Memory B cell (primary cell): ENCODE measurements around the gene DGKH.

ENCODE experiments used
- ATAC-seq: fragments of 150-1000 bp; cut with Tn5 transposase; 2 replicates; pipeline ENCODE4 v1.10.0; 2021; ENCODE audit warnings: low read depth, mild to moderate bottlenecking, moderate library complexity
- DNase-seq, 2 donors: peaks; one replicate each; pipeline ENCODE4 v3.0.0; 2022; ENCODE audit warnings: low spot score in 2 of 2
- H3K27ac Mint-ChIP-seq: one replicate; pipeline ENCODE4 v1.8.0; 2022; ENCODE audit warnings: mild to moderate bottlenecking, moderate library complexity, mixed read lengths
- H3K27me3 Mint-ChIP-seq: one replicate; pipeline ENCODE4 v1.8.0; 2022; ENCODE audit warnings: mixed read lengths
- H3K36me3 Mint-ChIP-seq: one replicate; pipeline ENCODE4 v1.8.0; 2022; ENCODE audit warnings: mild to moderate bottlenecking, mixed read lengths
- H3K4me1 Mint-ChIP-seq: one replicate; pipeline ENCODE4 v1.8.0; 2022; ENCODE audit warnings: mixed read lengths
- H3K4me3 Mint-ChIP-seq: one replicate; pipeline ENCODE4 v1.8.0; 2022; ENCODE audit warnings: mild to moderate bottlenecking, moderate library complexity, mixed read lengths
- H3K9me3 Mint-ChIP-seq: one replicate; pipeline ENCODE4 v1.8.0; 2022; ENCODE audit warnings: mixed read lengths

DGKH gene

DNA sequence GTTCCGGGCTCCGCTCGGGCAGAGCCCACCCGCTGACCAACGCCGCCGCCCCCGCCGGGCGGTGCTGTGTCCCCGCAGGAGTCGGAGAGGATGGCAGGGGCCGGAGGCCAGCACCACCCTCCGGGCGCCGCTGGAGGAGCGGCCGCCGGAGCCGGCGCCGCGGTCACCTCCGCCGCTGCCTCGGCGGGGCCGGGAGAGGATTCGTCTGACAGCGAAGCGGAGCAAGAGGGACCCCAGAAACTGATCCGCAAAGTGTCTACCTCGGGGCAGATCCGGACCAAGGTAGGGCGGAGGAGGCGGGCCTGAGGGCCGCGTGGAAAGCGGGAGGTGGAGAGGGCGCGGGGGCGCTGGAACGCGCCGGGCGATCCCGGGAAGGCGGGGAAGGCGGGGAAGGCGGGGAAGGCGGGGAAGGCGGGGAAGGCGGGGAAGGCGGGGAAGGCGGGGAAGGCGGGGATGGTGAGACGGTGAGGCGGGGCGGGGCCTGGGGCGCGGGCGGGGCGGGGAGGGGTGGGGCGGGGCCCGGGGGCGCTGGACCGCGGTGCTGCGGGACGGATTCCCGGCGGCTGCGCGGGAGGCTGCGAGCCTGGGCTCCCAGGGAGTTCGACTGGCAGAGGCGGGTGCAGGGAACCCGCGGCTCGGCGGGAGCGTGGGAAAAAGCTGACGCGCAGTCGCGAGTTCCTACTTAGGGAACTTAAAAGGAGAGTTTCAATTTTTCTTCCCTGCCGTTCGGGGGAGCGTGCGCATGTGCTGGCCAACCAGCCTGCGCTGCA, 421 bp downstream of the DGKH start:
- Mint-ChIP-seq H3K9me3 (no peaks in the 10 kb centered on the region), H3K36me3 (peaks cover 1% of the 10 kb centered on the region), H3K4me1 (peaks cover 3% of the 10 kb centered on the region), H3K27ac (no peak overlapping the region), H3K27me3 (peaks cover 23% of the 10 kb centered on the region), H3K4me3 (peak overlapping the region; percentile 90)
- DNase-seq = peak; percentile 15 to 34
- peak; percentile 62 for ATAC-seq

DNA sequence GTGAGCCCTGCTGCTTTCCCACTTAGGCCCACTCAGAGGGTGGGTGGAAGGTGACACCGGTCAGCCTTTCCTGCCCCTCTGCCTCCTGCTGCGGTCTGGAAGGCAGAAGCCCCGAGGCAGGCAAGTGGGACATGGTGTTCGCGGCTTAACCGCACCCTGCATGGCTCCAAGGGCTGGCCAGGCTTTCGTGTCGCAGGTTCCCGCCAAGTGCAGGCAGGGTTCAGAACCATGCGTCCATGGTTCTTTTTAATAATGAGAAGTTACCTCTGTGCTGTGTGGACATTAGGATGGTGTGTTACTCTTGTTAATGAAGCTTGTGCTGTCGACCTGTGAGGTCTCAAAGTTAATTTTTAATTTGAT, 986 bp downstream of the DGKH start:
- Mint-ChIP-seq H3K9me3 (no peaks in the 10 kb centered on the region), H3K27ac (no peak overlapping the region)

DNA sequence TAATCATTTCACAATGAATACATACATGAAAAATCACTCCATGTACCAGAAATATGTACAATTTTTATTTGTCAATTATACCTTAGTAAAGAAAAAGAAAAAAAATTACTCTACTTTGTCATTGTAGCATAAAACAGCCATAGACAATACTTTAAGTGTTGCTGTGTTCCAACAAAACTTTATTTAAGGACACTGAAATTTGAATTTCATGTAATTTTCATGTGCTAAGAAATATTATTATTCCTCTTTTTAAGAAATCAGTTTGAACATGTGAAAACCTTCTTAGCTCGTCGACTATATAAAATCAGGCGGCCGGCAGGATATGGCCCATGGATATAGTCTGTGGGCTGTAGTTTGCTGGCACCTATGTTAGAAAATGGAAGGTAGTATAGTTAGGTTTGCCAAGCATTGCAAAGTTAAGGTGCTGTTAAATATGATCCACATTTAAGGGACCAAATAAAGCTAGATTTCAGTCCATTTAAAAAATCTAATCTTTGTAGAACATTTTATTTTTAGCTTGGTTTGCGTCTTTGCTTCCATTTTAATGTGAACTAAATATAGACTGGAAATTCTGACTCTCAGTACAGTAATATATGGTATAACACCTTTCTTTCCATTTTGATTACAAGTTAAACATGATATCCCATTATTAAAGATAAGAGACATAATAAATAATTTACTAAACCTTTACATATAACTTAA, 6.5 kb downstream of the DGKH start:
- no peak overlapping the region for H3K27ac Mint-ChIP-seq

More for the DNA sequence above, 986 bp downstream of the DGKH start:
- Mint-ChIP-seq H3K4me3 (peak overlapping the region; percentile 66), H3K27me3 (peaks cover 17% of the 10 kb centered on the region), H3K36me3 (peaks cover 1% of the 10 kb centered on the region), H3K4me1 (peaks cover 3% of the 10 kb centered on the region)
- ATAC-seq = no peak
- no peak for DNase-seq

DNA sequence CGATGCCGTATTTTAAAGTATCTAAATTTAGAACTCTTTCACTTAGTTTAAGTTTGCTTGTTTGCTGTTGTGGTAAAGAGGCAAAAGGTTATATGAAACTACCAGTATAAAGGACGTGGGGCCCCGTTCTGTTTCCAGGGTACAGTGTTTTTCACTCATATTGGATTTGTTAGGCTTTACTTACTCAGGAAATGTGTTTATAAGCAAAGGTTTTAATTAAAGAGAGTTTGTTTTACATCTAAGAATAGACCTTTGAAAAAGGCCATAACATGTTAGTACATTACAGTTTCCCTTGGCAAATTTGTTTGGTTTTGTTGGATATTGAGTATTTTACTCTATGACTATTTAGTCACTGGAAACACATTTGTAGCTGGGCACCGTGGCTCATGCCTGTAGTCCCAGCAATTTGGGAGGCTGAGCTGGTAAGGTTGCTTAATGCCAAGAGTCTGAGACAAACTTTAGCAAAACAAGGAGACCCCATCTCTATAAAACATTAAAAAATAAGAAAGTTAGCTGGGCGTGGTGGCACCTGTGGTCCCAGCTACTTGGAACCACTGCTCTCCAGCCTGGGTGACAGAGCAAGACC, 7.1 kb downstream of the DGKH start:
- Mint-ChIP-seq H3K27me3 (peaks cover 9% of the 10 kb centered on the region), H3K4me1 (no peaks in the 10 kb centered on the region), H3K27ac (no peak overlapping the region), H3K9me3 (peaks cover 2% of the 10 kb centered on the region), H3K36me3 (peaks cover 1% of the 10 kb centered on the region), H3K4me3 (no peak overlapping the region)
- DNase-seq (no peak), ATAC-seq (no peak)

More for the DNA sequence above, 6.5 kb downstream of the DGKH start:
- no peak for ATAC-seq
- H3K4me1 Mint-ChIP-seq = no peaks in the 10 kb centered on the region
- H3K27me3 Mint-ChIP-seq = peaks cover 9% of the 10 kb centered on the region
- no peak for DNase-seq
- H3K9me3 Mint-ChIP-seq = peaks cover 2% of the 10 kb centered on the region
- peaks cover 1% of the 10 kb centered on the region for H3K36me3 Mint-ChIP-seq
- H3K4me3 Mint-ChIP-seq = no peak overlapping the region

DNA sequence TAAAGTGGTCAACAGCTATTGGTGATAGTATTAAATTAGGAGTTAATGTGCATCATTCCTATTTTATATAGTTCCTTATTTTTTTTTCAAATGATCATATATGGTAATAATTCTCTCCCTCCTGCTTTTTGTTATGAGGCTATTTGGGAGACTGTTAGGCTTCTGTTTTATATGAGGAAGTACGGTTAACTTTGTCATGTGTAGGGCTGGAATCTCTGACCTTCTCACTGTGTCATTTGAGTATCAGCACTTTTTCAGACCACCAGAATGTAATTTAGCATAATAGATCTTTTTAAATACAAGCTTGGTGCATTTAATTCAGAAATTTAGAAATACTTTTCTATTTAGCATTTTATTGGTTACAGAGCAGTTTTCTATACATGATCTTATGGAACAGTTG, 7.7 kb downstream of the DGKH start:
- no peak overlapping the region for H3K4me3 Mint-ChIP-seq
- H3K9me3 Mint-ChIP-seq = peaks cover 2% of the 10 kb centered on the region
- H3K27me3 Mint-ChIP-seq = peaks cover 9% of the 10 kb centered on the region
- ATAC-seq (no peak), DNase-seq (no peak)
- H3K4me1 Mint-ChIP-seq = no peaks in the 10 kb centered on the region
- H3K27ac Mint-ChIP-seq = no peak overlapping the region
- peaks cover 1% of the 10 kb centered on the region for H3K36me3 Mint-ChIP-seq

DNA sequence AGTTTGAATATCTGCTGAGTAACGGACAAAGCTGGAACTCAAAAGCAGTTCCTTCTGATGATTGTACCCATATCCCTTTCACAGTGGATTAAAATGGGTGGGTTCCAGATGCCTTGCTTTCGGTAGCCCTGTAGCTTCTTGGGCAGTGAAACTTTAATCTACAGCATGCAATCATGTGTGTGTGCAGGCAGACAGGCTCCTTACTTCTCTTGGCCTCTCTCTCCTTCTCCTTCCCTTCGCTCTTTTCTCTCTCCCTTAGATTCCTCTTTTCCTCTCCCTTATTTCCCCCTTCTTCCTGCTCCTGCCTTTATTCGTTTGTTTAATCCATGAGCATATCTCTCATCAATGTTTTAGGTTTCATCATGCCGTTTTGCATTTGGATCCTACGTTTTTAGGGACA, 8.1 kb downstream of the DGKH start:
- no peak overlapping the region for H3K4me3 Mint-ChIP-seq
- H3K36me3 Mint-ChIP-seq = no peaks in the 10 kb centered on the region
- peaks cover 7% of the 10 kb centered on the region for H3K27me3 Mint-ChIP-seq
- peaks cover 2% of the 10 kb centered on the region for H3K9me3 Mint-ChIP-seq
- no peak overlapping the region for H3K27ac Mint-ChIP-seq
- no peaks in the 10 kb centered on the region for H3K4me1 Mint-ChIP-seq
- ATAC-seq = no peak
- no peak for DNase-seq

DNA sequence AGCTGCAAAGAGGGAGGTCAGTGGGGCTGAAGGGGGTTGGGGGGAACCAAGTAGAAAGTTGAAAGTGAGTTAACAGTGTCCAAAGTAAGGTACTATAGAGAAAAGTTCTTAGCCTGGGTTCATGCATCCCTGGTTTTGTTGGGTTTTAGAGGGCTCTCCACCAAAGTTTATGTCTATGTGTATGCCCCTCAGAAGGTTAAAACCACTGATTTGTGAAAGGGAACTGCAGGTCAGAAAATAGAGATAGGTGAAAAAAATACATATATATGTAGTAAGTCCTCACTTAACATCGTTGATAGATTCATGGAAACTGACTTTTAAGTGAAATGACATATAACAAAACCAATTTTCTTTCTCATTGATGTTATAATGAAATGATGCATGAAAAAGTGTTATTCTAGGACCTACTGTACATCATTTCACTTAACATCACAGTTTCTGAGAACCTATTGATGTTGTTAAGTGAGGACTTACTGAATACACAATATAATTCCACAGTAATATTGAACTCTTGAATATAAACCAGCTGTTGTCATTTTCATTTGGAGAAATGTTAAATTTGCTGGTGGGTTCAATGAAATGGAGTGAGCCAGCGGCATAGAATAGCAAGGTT, 9.6 kb downstream of the DGKH start:
- H3K27me3 Mint-ChIP-seq = peaks cover 2% of the 10 kb centered on the region
- no peak for DNase-seq
- H3K4me3 Mint-ChIP-seq = no peak overlapping the region
- H3K27ac Mint-ChIP-seq = no peak overlapping the region
- ATAC-seq = no peak
- H3K36me3 Mint-ChIP-seq = no peaks in the 10 kb centered on the region
- H3K9me3 Mint-ChIP-seq = peaks cover 2% of the 10 kb centered on the region
- H3K4me1 Mint-ChIP-seq = no peaks in the 10 kb centered on the region

DNA sequence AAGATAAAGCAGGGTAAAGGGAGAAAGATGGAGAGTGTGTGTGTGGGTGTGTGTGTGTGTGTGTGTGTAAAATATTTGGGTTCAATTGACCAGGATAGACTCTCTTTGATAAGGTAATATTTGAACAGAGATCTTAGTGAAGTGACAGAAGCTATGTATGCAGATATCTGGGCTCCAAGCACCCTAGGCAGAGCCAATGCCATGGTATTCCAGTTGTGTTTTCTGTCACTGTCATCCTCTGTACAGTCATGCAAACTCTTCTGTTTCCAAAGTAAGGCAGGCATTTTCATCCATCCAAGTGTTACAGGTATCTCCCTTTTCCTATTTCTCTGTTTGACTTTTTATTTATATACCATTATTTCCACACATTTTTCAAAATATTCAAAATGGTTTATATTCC, 13.5 kb downstream of the DGKH start:
- Mint-ChIP-seq H3K4me1 (no peaks in the 10 kb centered on the region), H3K4me3 (no peak overlapping the region), H3K36me3 (no peaks in the 10 kb centered on the region), H3K27ac (no peak overlapping the region), H3K27me3 (peaks cover 5% of the 10 kb centered on the region), H3K9me3 (peaks cover 2% of the 10 kb centered on the region)
- DNase-seq (no peak), ATAC-seq (no peak)

DNA sequence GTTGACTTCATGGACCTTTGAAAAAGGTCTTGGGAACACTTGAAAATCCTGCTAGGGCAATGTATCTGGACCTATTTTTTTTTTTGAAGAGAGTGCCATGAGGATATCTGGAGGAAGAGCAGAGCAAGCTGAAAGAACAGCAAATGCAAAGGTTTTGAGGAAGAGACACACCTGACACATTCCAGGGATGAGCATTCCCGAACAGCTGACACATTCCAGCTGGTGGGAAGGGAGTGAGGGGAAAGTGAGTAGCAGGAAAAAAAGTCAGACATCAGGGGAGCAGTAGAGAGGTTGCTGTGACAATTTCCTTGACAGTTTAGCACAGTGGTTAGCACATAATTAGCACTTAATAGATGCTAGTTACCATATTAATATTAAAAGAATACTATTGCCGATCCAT, 14.7 kb downstream of the DGKH start:
- peaks cover 2% of the 10 kb centered on the region for H3K9me3 Mint-ChIP-seq
- H3K27me3 Mint-ChIP-seq = peaks cover 5% of the 10 kb centered on the region
- H3K4me1 Mint-ChIP-seq = no peaks in the 10 kb centered on the region
- ATAC-seq (no peak), DNase-seq (no peak)
- no peak overlapping the region for H3K4me3 Mint-ChIP-seq
- H3K27ac Mint-ChIP-seq = no peak overlapping the region
- no peaks in the 10 kb centered on the region for H3K36me3 Mint-ChIP-seq

DNA sequence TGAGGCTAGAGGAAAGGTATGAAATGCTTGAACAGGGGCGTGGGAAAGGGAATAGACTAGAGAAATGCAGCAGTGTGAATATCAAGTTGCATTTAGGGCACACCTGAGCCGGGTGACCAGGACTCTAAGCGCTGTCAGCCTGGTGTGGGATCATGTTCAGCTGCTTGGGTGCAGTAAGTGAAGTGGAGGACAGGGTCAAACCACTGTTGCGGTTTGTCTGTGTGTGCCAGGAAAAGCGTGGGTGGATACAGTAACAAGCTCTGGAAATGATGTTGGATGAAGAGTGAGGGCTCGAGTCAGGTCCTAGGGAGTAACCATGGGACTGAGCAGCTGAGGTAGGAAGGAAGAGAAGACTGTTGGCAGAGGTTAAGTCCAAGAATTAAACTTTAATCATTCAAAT, 15.8 kb downstream of the DGKH start:
- Mint-ChIP-seq H3K9me3 (no peaks in the 10 kb centered on the region), H3K4me3 (no peak overlapping the region), H3K27ac (no peak overlapping the region), H3K4me1 (no peaks in the 10 kb centered on the region), H3K27me3 (peaks cover 5% of the 10 kb centered on the region), H3K36me3 (no peaks in the 10 kb centered on the region)
- no peak for DNase-seq
- no peak for ATAC-seq

DNA sequence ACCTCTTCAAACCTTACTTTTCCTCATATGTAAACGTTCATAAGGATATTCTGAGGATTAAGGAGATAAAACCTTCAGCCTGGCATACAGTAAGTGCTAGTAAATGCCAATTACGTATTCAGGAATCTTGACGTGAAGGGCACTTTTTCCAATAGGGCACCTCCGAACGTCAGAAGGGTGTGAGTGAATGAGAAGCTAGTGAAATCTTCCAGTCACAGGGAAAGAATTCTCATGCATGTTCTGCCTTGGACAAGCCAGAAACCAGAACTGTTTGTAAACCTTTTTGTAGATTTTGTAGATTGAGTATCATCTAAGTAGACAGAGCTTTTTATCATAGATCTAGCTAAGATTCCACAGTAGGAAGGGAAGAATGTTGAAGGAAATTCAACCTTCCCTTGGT, 16.5 kb downstream of the DGKH start:
- Mint-ChIP-seq H3K36me3 (no peaks in the 10 kb centered on the region), H3K4me1 (no peaks in the 10 kb centered on the region)

DNA sequence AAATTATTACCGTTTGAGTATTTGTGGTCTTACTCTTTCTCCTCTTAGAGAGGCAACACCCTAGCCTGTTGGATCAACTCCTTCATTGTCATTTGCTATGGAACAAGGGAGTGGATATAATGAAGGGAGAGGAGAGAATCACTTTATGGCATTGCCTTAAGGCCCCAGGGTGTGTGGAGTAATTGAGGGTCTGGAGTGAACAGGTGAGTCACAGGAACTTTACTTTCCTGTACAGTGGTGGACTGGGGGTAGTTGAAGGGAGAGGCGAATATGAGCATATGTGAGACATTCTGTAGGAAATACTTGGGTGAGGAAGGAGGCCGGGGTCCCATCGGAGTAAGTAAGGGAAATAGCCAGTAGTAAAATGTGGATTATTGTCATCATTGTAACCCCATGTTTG, 17.0 kb downstream of the DGKH start:
- Mint-ChIP-seq H3K27me3 (peaks cover 5% of the 10 kb centered on the region), H3K9me3 (no peaks in the 10 kb centered on the region), H3K36me3 (no peaks in the 10 kb centered on the region), H3K4me3 (no peak overlapping the region), H3K4me1 (no peaks in the 10 kb centered on the region), H3K27ac (peak overlapping the region; percentile 1)
- DNase-seq (no peak), ATAC-seq (no peak)

More for the DNA sequence above, 16.5 kb downstream of the DGKH start:
- Mint-ChIP-seq H3K27ac (no peak overlapping the region), H3K9me3 (no peaks in the 10 kb centered on the region), H3K27me3 (peaks cover 5% of the 10 kb centered on the region), H3K4me3 (no peak overlapping the region)
- no peak for ATAC-seq
- no peak for DNase-seq

DNA sequence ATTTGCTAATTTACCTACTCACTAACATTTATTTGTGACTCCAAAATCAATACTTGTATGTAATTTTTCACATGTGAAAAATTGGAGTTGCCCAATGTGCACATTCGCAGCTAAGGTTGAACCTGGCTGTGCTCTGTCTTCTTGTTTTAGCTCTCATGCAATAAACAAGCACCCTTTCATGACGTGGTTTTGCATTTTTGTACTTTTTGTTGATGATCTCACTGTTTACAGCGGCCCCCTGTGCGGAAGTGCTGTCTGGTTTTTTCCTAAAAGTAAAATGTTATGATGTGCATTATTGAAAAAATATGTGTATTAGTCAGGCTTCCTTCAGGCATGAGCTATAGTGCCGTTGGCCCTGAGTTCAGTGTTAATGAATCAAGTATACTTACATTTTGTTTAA, 18.1 kb downstream of the DGKH start:
- H3K4me1 Mint-ChIP-seq = no peaks in the 10 kb centered on the region
- H3K27me3 Mint-ChIP-seq = peaks cover 5% of the 10 kb centered on the region
- no peak overlapping the region for H3K4me3 Mint-ChIP-seq
- no peaks in the 10 kb centered on the region for H3K36me3 Mint-ChIP-seq
- no peak overlapping the region for H3K27ac Mint-ChIP-seq
- no peaks in the 10 kb centered on the region for H3K9me3 Mint-ChIP-seq
- no peak for DNase-seq
- no peak for ATAC-seq

DNA sequence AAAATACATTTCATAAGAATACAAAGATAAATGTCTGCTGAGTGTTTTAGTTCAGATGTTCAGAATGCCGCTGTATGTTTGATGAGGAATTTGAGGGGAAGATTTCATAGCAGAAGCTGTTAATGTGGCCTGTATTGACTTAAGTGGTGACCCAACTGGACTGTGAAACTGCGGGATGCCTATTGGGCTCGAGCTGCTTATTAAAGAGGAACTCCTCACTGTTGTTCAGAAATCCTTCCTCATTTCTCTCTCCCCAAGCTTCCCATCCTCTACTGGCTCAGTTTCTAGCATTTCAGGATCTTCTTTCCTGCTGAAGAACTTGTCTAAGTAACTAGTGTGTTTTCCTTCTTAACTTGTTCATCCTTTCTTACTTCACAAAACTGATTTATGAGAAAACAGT, 20.4 kb downstream of the DGKH start:
- no peak overlapping the region for H3K27ac Mint-ChIP-seq
- peaks cover 3% of the 10 kb centered on the region for H3K27me3 Mint-ChIP-seq
- no peak for ATAC-seq
- no peaks in the 10 kb centered on the region for H3K4me1 Mint-ChIP-seq
- H3K4me3 Mint-ChIP-seq = no peak overlapping the region
- no peaks in the 10 kb centered on the region for H3K36me3 Mint-ChIP-seq
- no peaks in the 10 kb centered on the region for H3K9me3 Mint-ChIP-seq
- no peak for DNase-seq
